GM21447 (cell line): ENCODE data around the gene TBX1.

ENCODE experiments used
- ATAC-seq: cut with Tn5 transposase; IDR thresholded peaks from one replicate; pipeline ENCODE4 v1.9.1; 2021; ENCODE audit not compliant: unreplicated experiment

The TBX1 gene

GRCh38 chr22:19797086-19798002 is 36.8 kb downstream of the TBX1 start:
- ATAC-seq = no peak

DNA sequence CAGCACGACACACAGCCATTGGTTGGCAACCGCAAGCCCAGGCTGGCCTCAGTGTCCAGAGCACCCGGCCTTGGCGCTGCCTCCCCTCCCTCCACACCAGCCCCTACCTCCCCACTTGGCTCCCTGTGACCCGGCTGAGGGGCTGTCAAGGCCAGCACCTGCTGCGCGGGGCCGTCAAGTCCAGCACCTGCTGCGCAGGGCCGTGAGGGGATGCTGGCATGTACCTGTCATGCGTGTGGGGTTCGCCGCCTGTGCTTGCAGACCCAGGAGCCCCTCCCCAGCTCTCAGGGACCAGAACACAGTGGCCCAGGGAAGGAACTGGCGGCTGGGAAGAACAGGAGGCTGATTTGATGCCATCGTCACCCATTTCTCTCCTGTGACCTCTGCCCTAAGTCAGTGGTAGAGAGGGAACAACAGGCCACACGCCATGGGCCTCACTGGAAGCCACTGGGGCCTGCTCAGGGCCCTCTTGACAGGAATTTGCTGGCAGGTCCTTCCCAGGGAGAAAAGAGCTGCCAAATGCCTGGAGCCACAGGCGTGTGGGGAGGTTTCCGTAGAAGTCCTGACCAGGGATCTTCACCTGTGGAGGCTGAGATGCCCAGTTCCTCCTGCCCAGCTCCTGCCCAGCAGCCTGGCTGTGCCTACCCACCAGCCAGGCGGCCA is 37.6 kb downstream of the TBX1 start:
- ATAC-seq = no peak

DNA sequence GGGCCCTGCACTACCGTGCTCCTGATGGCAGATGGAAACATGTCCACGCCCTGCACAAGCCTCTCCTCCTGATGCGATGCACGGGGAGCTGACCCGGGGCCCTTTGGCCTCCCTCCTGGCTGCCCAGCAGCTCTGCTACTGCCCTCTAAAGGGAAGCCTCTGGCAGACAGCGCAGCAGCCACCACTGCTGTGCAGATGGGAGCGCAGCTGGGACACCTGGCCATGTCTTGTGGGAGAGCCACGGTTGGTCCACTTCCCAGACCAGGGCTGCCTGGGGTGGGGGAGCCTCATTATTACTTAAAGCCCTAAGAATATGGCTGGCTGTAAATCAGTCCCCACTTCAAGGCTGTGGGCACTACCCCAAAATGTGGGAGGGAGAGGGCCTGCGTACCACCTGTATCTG is 38.3 kb downstream of the TBX1 start:
- no peak for ATAC-seq

- no peak for ATAC-seq
These were observed 39.0 kb downstream of the TBX1 start for GRCh38 chr22:19799322-19800190.

DNA sequence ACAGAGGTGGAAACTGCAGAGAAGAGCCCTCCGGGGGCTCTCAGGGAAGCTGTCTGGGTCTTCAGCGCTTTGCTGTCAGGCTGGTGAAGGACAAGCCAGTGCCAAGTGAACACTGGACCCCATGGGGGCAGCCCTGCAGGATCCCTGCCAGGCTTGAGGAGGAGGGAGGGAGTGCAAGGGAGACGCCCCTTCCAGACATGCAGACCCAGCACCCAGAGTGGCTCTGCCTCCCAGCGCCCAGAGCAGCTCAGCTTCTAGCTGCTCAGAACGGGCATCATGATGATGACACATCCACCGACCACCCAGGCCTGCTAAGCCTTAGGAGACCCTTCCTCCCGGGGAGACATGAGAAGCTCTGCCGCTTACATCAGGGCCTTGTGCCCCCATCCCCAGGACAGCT is 39.7 kb downstream of the TBX1 start:
- no peak for ATAC-seq

DNA sequence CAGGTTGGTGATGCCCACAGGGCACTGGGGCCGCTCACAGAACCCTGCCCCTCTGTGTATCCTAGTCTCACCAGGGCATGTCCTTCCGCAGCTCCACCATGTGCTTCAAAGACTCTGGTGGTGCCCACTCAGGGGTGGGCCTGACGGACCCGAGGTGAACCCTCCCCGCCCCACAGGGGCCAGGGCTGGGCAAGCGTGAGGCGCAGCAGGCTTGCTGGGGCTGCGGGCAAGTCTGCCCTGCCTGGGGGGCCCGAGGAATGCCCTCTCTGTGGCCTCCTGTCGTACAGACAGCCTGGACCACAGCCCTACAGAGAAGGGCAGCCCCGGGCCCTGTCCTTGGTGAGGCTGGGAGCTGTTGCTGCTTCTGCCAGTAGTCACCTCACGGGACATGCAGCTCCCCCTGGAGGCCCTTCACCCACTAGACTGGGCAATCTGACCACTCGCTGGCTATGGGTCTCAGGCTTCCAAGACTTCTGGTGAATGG is 40.2 kb downstream of the TBX1 start:
- ATAC-seq = no peak

DNA sequence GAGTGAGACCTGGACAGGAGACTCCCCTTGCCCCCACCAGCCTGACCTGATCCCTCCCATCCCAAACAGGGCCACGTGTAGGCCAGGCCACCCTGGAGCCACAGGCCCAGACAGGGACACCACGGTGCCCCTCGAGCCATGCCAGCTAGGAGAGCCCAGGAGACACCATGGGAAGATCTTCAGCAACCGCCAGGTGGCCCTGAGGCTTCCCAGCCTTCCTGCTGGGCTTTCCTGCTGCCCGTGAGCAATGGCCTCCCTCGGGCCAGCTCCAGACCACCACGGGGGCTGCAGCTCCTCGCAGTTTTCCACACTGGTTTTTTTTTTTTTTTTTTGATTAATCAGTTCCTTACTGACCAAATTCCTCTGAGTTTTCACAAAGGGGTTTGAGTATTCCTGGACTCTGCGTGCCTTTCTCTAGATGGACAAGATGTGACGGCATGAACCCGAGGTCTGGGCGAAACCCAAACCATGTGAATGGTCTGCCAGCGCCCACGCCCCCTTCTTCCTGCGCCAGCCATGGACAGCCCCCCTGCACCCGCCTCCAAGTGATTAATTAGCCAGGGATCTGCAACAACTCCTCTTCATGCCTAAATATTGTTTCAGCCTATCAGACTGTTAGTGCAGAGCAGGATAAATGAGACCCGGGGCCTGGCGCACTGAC is 40.9 kb downstream of the TBX1 start:
- no peak for ATAC-seq

DNA sequence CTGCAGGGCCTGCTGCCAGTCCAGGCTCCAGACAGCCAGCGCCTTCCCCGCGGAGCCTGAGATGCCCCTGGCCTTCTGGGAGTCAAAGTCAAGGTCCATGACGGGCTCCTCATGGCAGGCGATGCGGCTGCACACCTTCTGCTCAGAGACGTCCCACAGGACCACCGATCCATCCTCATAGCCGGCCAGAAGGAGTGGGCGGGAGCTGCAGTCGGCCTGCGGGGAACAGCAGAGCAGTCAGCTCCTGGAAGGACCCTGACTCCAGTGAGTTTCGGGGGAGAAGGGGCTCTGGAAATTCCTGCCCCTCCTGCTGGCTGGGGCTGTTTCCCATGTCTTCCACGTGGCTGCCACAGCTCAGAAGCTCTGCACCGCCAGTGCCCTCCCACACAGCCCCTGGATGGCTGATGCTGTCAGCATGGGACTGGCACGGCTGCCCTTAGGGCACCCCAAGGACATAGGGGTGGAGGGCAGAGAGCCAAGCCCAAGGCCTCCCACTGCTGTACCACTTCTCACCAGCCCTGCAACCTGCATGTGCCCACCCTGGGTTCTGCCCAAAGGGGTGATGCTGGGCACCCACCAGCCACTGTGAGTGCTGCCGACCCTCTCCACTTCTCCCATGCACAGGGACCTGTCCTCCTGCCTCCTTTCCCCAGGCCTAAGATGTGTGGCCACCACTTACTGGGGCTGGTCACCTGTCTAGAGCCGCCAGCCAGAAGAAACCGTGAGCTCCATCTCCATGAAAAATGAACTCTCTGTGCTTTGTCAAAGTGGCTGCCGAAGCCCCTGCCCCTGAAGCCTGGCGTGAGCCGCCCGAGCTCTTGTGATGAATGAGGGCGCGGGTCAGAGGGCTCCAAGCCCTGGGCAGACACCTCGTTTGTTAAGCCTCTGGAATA is 41.7 kb downstream of the TBX1 start:
- ATAC-seq = no peak

- no peak for ATAC-seq
These were observed 42.5 kb downstream of the TBX1 start for GRCh38 chr22:19802894-19803735.

- no peak for ATAC-seq
These were observed 43.2 kb downstream of the TBX1 start for GRCh38 chr22:19803736-19804267.

DNA sequence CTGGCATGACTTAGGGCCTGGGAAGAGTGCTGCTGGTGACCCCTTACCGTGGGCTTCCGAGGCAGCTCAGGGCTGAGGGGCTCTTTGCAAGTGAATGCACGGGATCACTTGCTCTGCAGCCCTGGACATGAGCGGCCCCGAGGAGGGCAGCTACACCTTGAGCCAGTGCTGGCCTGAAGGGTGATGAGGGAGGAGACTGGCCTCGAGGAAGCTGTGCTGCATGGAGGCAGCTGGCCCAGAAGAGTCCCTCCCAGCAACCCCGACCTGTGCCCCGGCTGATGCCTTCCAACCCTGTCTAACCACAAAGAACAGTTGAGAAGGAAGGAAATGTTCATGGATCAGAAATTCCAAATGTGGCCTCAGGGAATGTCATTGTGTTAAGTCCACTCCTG is 45.2 kb downstream of the TBX1 start:
- no peak for ATAC-seq

- no peak for ATAC-seq
These were observed 45.9 kb downstream of the TBX1 start for GRCh38 chr22:19806213-19807160.

DNA sequence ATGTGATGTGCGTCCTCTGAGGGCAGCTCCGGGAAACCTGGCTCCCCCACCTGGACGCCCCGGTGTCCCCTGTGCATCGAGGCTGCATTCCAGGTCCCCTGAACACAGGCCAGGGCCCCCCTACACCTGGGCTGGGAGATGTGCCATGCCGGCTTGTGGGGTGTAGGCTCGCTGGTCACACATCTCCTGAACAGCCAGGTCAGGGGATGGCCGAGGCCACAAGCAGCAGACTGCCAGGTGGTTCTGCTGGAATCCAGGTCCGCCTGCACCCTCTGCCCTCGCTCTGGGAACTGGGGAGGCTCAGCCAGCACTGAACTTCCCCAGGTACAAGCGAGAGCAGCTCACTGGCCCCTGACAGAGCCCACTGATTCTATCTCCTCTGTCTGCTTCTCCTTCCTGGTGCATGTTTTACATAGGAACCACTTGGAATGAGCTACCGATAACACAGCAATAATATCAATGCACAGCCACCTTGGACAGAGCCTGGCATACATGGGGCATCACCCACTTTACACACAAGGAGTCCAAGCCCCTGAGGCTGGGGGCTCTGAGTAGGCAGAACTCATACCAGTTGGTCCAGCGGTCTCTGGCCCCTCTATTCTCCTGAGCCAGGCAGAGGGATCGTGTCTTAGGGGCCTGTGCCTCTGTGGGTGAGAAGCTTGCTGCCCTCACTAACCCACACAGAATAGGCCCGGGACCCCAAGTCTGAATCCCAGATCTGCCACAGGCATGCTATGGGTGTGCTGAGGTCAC is 46.8 kb downstream of the TBX1 start:
- no peak for ATAC-seq

DNA sequence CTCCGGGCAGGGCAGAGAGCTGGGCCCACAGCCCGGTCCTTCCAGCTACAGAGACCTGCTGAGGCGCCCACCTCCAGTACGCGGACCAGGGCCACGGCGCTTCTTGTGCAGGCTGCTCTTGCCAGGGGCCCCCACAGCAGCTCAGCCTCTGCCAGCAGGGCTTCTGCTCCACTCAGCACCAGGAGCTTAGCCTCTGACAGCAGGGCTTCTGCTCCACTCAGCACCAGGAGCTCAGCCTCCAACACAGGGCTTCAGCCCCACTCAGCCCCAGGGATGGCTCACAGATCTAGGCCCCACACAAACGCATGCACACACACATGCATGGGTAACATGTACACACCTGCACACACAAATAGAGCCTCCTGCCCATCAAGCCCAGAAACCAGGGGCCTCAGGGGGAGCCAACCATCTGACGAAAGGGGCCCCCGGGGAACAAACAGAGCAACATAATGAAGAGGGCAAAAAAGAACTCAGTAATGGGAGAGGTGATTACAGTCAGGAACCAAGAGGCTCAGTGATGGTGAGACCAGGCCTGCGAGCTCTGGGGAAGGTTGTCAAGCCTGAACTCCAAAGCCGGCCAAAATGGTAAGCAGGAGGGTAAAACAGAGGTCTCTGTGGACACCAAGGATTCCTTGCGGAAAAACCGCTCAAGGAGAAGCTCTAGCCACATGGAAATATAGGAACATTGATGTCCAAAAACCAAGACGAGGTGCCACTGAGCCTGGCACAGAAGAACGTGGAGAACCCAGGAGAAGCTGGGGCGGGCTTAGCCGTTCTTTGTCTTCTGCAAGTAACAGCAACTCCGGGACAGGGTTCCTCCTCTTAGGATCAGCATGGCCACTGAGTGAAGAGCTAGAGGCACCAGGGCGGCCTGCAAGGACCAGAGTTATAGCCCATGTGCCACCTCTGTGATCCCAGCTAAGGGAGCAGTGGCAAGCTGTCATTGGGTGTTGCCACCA is 47.6 kb downstream of the TBX1 start:
- ATAC-seq = no peak

DNA sequence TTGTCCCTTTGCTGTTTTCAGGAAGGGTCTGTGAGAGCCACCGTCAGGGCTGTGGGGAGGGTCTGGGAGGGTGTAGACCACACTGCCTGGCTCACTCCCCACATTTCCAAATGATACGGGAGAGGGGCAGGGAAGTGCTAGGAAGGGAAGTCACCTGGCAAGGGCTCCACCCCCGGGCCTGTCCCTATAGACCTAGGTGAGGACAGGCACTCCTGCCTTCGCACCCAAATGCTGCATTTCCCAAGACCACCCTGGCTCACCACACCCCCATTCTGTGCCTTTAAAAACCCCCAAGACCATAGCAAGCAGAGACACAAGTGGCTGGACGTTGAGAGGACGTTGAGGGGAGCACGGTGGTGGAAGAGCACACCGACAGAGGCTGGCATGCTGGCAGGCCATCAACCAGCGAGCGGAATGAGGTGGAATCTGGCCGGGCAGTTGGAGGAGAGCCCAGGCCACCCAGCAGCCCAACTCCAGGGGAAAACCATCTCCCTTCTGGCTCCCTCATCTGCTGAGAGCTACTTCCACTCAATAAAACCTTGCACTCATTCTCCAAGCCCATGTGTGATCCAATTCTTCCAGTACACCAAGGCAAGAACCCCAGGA is 48.4 kb downstream of the TBX1 start:
- ATAC-seq = no peak
